ENCODE measurements around the gene RAB11A.

The RAB11A gene

DNA sequence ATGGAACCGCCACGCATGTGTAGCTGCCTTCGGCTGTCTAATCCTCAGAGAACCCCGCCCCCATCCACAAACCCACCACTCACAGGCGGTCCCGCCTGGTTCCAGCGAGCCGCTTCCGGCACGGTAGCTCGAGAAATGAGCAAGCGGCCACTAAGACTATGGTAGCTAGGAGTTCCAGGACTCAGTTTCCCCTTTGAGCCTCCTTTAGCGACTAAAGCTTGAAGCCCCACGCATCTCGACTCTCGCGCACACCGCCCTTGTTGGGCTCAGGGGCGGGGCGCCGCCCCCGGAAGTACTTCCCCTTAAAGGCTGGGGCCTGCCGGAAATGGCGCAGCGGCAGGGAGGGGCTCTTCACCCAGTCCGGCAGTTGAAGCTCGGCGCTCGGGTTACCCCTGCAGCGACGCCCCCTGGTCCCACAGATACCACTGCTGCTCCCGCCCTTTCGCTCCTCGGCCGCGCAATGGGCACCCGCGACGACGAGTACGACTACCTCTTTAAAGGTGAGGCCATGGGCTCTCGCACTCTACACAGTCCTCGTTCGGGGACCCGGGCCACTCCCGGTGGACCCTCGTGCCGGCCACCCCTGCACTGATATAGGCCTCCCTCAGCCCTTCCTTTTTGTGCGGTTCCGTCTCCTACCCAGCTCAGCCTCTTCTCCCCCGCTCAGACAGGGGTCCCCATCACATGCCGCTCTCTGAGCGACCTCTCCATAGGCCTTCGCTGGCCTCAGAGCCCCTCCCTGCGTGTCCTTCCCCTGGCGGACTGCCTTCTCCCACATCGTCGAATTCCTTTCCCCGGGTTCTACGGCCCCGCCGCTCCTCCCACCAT, at the start of gene RAB11A:
Gene RAB11A (plus strand): TSS at position 366 of the 828 bp plus-strand sequence. CDS start 95 bp downstream, at position 461.
- Histone ChIP-seq H3K36me3 (ENCODE audit: control insufficient read depth, insufficient read depth, low read length, severe bottlenecking) (peaks cover under 1% of the 10 kb centered on the region), H3K27me3 (replicated peaks; ENCODE audit: control insufficient read depth, insufficient read depth, low read length) (no peaks in the 10 kb centered on the region), H3K9ac (ENCODE audit: low read length) (peak within 1 kb of the TSS; percentile 94), H3K4me1 (ENCODE audit: control insufficient read depth, insufficient read depth, low read length) (peaks cover 27% of the 10 kb centered on the region), H3K9me3 (ENCODE audit: control insufficient read depth, low read length) (no peaks in the 10 kb centered on the region), H3K4me3 (ENCODE audit: low read length) (peak within 1 kb of the TSS; percentile 98)
- DNase-seq (ENCODE audit: low read depth) = peak; percentile 99

DNA sequence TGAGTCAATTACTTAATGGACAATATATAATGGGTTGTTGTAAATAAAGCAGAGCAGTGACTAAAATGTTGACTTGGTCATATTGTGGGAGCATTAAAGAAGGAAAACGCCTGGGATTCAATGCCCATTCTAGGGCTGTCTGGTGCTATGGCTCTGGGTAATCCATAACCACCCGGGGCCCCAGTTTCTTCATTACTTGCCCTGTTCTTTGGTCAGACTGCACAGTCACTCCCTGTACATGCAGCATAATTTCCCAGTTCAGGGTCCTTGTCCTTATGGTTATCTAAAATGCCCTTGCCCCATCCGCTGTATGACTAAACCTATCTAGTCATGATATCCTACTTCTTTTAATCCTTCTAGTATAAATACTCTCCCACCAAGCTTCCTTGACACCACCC, 49.7 kb upstream of the RAB11A start:
- Histone ChIP-seq H3K27me3 (replicated peaks; ENCODE audit: control insufficient read depth, insufficient read depth, low read length) (no peaks in the 10 kb centered on the region), H3K9me3 (ENCODE audit: control insufficient read depth, low read length) (no peaks in the 10 kb centered on the region), H3K9ac (ENCODE audit: low read length) (no peak overlapping the region), H3K4me3 (ENCODE audit: low read length) (no peak overlapping the region), H3K36me3 (ENCODE audit: control insufficient read depth, insufficient read depth, low read length, severe bottlenecking) (no peaks in the 10 kb centered on the region), H3K4me1 (ENCODE audit: control insufficient read depth, insufficient read depth, low read length) (no peaks in the 10 kb centered on the region)
- no peak for DNase-seq (ENCODE audit: low read depth)

DNA sequence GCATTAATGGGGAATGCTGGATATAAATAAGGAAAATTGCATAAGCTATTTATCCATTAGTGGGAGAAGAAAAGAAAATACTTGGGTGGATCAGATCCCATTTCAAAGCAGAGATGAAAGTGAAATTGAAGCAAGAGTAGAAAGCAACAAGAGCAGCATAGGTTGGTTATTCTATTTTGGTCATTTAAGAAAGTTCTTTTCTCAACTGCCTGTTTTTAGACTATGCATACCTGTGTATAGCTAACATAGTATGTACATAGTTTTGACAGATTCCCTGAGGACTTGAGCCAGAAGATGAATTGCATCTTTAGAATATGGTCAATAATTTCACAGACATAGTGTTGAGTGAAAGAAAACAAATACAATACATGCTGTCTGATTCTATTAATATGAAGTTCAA, 48.2 kb upstream of the RAB11A start:
- no peak overlapping the region for H3K4me3 ChIP-seq (ENCODE audit: low read length)
- peaks cover 9% of the 10 kb centered on the region for H3K4me1 ChIP-seq (ENCODE audit: control insufficient read depth, insufficient read depth, low read length)
- H3K9me3 ChIP-seq (ENCODE audit: control insufficient read depth, low read length) = no peaks in the 10 kb centered on the region
- H3K36me3 ChIP-seq (ENCODE audit: control insufficient read depth, insufficient read depth, low read length, severe bottlenecking) = no peaks in the 10 kb centered on the region
- no peak for DNase-seq (ENCODE audit: low read depth)
- H3K27me3 ChIP-seq (replicated peaks; ENCODE audit: control insufficient read depth, insufficient read depth, low read length) = no peaks in the 10 kb centered on the region
- H3K9ac ChIP-seq (ENCODE audit: low read length) = no peak overlapping the region

DNA sequence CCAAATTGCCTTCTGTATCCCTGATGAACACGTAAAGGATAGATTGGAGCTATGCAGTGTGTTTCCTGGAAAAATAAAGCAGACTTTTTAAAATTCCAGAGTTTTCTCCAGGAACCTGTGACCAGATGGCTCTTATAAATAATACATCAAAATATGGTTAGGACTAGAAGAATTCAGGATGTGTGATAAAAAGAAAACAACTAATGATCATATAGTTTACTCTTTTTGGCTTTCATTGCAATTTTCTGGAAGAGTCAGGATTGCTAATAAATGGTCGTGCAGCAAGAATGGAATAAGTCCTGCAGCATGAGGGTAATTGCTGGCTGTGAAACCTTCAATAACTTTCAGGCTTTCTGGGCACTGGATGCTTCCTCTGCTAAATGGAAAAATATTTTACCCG, 47.0 kb upstream of the RAB11A start:
- no peaks in the 10 kb centered on the region for H3K27me3 ChIP-seq (replicated peaks; ENCODE audit: control insufficient read depth, insufficient read depth, low read length)
- H3K9ac ChIP-seq (ENCODE audit: low read length) = no peak overlapping the region
- no peaks in the 10 kb centered on the region for H3K36me3 ChIP-seq (ENCODE audit: control insufficient read depth, insufficient read depth, low read length, severe bottlenecking)
- peaks cover 13% of the 10 kb centered on the region for H3K4me1 ChIP-seq (ENCODE audit: control insufficient read depth, insufficient read depth, low read length)
- H3K4me3 ChIP-seq (ENCODE audit: low read length) = no peak overlapping the region
- DNase-seq (ENCODE audit: low read depth) = no peak
- no peaks in the 10 kb centered on the region for H3K9me3 ChIP-seq (ENCODE audit: control insufficient read depth, low read length)

DNA sequence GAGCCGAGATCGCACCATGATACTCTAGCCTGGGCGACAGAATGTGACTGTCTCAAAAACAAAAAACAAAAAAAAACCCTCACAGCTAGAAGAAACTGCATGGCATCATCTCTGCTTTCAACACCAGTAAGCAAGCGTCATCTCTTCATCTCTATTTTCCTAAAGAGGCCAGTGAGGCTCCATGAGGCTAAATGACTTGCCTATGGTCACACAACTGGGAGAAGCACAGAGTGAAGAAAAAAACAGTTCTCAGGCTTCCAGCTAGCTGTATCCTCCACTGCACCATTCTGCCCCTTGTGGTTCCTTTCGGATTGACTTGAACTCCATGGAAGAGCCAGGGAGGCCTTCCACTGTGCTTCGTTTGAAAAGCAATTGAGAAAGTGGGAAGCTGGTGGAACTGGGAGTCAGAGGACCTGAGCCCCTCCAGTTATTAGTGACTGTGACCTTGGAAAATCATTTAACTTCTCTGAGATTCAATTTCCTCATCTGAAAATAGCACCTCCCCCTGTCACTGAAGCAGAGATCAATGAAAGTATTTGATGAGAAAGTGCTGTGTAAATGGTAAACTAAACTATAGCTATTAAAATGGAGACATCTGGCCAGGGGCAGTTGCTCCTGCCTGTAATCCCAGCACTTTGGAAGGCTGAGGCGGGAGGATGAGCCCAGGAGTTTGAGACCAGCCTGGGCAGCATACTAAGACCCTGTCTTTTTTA, 45.1 kb upstream of the RAB11A start:
- no peaks in the 10 kb centered on the region for H3K9me3 ChIP-seq (ENCODE audit: control insufficient read depth, low read length)
- no peaks in the 10 kb centered on the region for H3K27me3 ChIP-seq (replicated peaks; ENCODE audit: control insufficient read depth, insufficient read depth, low read length)
- DNase-seq (ENCODE audit: low read depth) = peak; percentile 80
- H3K4me1 ChIP-seq (ENCODE audit: control insufficient read depth, insufficient read depth, low read length) = peaks cover 14% of the 10 kb centered on the region
- no peak overlapping the region for H3K4me3 ChIP-seq (ENCODE audit: low read length)
- no peaks in the 10 kb centered on the region for H3K36me3 ChIP-seq (ENCODE audit: control insufficient read depth, insufficient read depth, low read length, severe bottlenecking)
- no peak overlapping the region for H3K9ac ChIP-seq (ENCODE audit: low read length)

DNA sequence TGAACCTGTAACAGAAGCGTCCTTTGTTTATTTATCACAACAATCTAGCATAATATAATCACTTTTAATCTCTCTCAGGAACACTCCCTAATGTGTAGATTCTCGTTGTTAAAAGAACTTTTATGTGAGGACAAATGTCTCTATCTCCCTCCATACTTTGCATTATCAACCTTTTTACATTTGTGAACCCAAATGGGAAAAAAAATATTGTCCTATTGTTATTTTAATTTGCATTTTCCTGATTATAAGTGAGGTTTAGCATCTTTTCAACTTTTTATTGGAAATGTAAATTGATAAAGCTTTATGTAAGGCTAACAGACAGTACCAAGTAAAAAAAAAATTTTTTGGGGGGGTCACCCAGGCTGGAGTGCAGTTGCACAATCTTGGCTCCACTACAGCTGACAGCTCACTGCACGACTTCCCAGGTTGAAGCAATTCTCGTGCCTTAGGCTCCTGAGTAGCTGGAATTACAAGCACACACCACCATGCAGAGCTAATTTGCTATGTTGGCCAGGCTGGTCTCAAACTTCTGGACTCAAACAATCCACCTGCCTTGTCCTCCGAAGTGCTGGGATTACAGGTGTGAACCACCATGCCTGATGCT, 44.2 kb upstream of the RAB11A start:
- no peaks in the 10 kb centered on the region for H3K27me3 ChIP-seq (replicated peaks; ENCODE audit: control insufficient read depth, insufficient read depth, low read length)
- no peaks in the 10 kb centered on the region for H3K9me3 ChIP-seq (ENCODE audit: control insufficient read depth, low read length)
- DNase-seq (ENCODE audit: low read depth) = peak; percentile 76
- no peak overlapping the region for H3K9ac ChIP-seq (ENCODE audit: low read length)
- peaks cover 14% of the 10 kb centered on the region for H3K4me1 ChIP-seq (ENCODE audit: control insufficient read depth, insufficient read depth, low read length)
- no peaks in the 10 kb centered on the region for H3K36me3 ChIP-seq (ENCODE audit: control insufficient read depth, insufficient read depth, low read length, severe bottlenecking)
- H3K4me3 ChIP-seq (ENCODE audit: low read length) = no peak overlapping the region

DNA sequence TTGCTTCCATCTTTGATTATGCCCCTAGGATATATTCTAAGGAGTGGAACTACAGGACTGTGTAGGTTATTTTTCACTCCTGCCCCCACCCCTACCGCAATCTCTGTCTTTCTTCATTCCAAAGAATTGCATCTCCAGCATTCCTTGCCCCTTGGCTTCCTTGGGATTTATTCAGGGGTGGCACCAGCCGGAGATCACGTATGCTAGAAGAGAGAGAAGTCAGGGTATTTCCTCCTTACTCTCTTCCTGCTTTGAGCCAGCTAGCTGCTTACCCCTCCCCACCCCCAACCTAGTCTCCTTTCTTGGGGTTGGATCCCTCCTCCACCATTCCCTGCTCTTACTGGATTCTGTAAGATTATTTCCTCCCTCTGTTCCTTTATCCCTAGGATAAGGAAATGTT, 42.2 kb upstream of the RAB11A start:
- Histone ChIP-seq H3K4me3 (ENCODE audit: low read length) (no peak overlapping the region), H3K36me3 (ENCODE audit: control insufficient read depth, insufficient read depth, low read length, severe bottlenecking) (no peaks in the 10 kb centered on the region), H3K27me3 (replicated peaks; ENCODE audit: control insufficient read depth, insufficient read depth, low read length) (no peaks in the 10 kb centered on the region), H3K9me3 (ENCODE audit: control insufficient read depth, low read length) (no peaks in the 10 kb centered on the region), H3K9ac (ENCODE audit: low read length) (no peak overlapping the region), H3K4me1 (ENCODE audit: control insufficient read depth, insufficient read depth, low read length) (peaks cover 17% of the 10 kb centered on the region)
- no peak for DNase-seq (ENCODE audit: low read depth)

DNA sequence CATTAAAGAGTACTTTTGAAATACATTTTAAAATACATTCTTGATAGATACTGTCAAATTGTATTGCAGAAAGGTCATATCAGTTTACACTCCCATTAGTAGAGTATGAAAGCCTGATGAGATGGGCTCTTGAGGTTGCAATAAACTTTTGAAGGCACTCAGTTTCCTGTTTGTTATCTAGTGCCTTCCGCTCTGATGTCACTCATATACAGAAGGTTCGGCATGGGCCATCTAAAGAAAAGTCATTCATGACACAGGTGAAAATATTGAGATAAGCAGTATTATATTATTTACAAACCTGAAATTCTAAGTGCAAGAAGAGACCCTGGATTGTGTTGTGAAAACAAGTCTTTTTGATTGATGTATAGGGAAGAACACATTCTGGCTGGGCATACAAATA, 40.7 kb upstream of the RAB11A start:
- H3K4me3 ChIP-seq (ENCODE audit: low read length) = no peak overlapping the region
- H3K27me3 ChIP-seq (replicated peaks; ENCODE audit: control insufficient read depth, insufficient read depth, low read length) = no peaks in the 10 kb centered on the region
- no peaks in the 10 kb centered on the region for H3K36me3 ChIP-seq (ENCODE audit: control insufficient read depth, insufficient read depth, low read length, severe bottlenecking)
- H3K9me3 ChIP-seq (ENCODE audit: control insufficient read depth, low read length) = no peaks in the 10 kb centered on the region
- H3K4me1 ChIP-seq (ENCODE audit: control insufficient read depth, insufficient read depth, low read length) = peaks cover 30% of the 10 kb centered on the region
- no peak for DNase-seq (ENCODE audit: low read depth)
- no peak overlapping the region for H3K9ac ChIP-seq (ENCODE audit: low read length)

DNA sequence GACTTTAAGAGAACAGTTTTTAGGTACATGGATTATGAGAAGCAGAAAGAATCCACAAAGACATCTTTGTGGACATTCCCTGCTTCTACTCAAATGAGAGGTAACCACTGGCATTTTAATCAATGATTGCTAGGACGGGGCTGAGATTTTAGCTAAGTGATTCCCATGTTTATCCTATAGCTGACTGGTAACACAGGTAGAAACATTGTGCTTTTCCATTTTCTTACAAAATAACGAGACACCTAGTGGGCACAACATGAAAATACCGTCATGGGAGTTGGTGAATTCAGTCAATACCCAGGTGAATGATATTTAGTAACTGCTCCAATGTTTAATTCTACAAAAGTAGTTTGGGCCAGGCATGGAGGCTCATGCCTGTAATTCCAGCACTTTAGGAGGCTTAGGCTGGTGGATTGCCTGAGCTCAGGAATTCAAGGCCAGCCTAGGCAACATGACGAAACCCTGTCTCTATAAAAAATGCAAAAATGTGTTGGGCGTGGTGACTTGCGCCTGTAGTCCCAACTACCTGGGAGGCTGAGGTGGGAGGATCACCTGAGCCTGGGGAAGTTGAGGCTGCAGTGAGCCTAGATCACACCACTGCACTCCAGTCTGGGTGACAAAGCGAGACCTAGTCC, 40.0 kb upstream of the RAB11A start:
- peak; percentile 54 for DNase-seq (ENCODE audit: low read depth)

DNA sequence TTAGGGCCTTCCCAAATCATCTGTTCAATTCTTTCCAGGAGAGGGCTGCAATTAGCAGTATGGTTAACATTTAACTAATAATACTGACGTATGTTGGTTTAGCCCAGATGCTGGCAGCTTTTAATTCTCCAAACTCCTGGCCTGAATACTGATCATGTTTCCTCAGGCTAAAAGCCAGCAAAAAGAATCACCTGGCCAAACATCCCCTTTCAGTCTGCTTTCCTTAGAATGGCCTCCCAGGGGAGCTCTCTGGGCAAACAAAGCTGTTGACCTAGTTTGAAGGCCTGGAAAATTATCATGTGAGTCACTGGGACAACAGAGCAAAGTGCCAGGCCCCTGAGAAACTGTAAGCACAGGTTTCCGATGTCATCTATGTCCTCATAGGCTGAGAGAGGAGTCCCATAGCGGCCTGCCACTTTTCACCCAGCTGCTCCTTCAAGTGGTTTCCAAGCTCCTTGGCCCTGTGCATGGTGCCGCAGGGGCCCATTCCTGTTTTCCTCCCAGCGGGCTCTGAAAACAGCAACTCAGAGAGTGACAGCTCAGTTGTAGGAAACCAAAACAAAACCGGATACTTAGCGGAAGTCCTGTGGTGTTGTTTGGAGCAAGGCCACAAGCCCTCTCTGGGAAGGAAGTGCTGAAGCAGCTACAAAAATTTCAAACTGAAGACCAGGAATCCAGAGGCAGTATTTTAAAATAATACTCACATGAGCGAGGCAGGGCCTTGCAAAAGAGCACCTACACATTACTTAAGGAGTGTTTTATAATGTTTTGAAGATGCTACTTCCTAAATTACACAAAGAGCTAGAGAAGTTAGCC, 36.5 kb upstream of the RAB11A start:
- Histone ChIP-seq H3K9ac (ENCODE audit: low read length) (peak overlapping the region; percentile 78), H3K36me3 (ENCODE audit: control insufficient read depth, insufficient read depth, low read length, severe bottlenecking) (no peaks in the 10 kb centered on the region), H3K4me1 (ENCODE audit: control insufficient read depth, insufficient read depth, low read length) (peaks cover 24% of the 10 kb centered on the region), H3K4me3 (ENCODE audit: low read length) (peak overlapping the region; percentile 71), H3K27me3 (replicated peaks; ENCODE audit: control insufficient read depth, insufficient read depth, low read length) (no peaks in the 10 kb centered on the region), H3K9me3 (ENCODE audit: control insufficient read depth, low read length) (no peaks in the 10 kb centered on the region)
- DNase-seq (ENCODE audit: low read depth) = peak; percentile 97

More for the DNA sequence above, 40.0 kb upstream of the RAB11A start:
- H3K9me3 ChIP-seq (ENCODE audit: control insufficient read depth, low read length) = no peaks in the 10 kb centered on the region
- H3K9ac ChIP-seq (ENCODE audit: low read length) = no peak overlapping the region
- H3K27me3 ChIP-seq (replicated peaks; ENCODE audit: control insufficient read depth, insufficient read depth, low read length) = no peaks in the 10 kb centered on the region
- H3K36me3 ChIP-seq (ENCODE audit: control insufficient read depth, insufficient read depth, low read length, severe bottlenecking) = no peaks in the 10 kb centered on the region
- no peak overlapping the region for H3K4me3 ChIP-seq (ENCODE audit: low read length)
- H3K4me1 ChIP-seq (ENCODE audit: control insufficient read depth, insufficient read depth, low read length) = peaks cover 37% of the 10 kb centered on the region

Measured in adipocyte (in vitro differentiated cells).